DND-41 (cell line): ENCODE results near the gene PANX2.

ENCODE experiments used
- ATAC-seq: fragments of 200-7000 bp; cut with Tn5 transposase; 3 replicates; pipeline ENCODE4 v1.9.1; 2021; ENCODE audit warnings: low read depth; ENCODE audit not compliant: insufficient read depth
- DNase-seq: peaks from one replicate; pipeline ENCODE4 v3.0.0-alpha.2; 2020
- H2AFZ ChIP-seq: 2 replicates; pipeline ENCODE4 v1.6.0; 2012; ENCODE audit warnings: low read depth, low read length
- H3K27ac ChIP-seq: 2 replicates; pipeline ENCODE4 v1.5.1; 2012; ENCODE audit warnings: low read length, inconsistent platforms
- H3K27me3 ChIP-seq: fragments of 200-600 bp; sonication (generic); 2 replicates; pipeline ENCODE4 v1.6.0; 2012; ENCODE audit warnings: low read length, mild to moderate bottlenecking, inconsistent platforms; ENCODE audit not compliant: insufficient read depth, poor library complexity
- H3K36me3 ChIP-seq: 2 replicates; pipeline ENCODE4 v1.5.1; 2012; ENCODE audit warnings: low read length, inconsistent platforms; ENCODE audit not compliant: insufficient read depth
- H3K4me1 ChIP-seq: 2 replicates; pipeline ENCODE4 v1.5.1; 2012; ENCODE audit warnings: mild to moderate bottlenecking, low read length; ENCODE audit not compliant: insufficient read depth
- H3K4me2 ChIP-seq: 2 replicates; pipeline ENCODE4 v1.6.0; 2012; ENCODE audit warnings: mild to moderate bottlenecking, moderate library complexity, low read length, inconsistent platforms; ENCODE audit not compliant: insufficient read depth
- H3K4me3 ChIP-seq, 2 experiments: fragments of 200-600 bp in 1 of 2; shearing (Covaris generic) in 1 of 2; 2 replicates each; pipeline ENCODE4 v1.5.1; 2012 to 2016; ENCODE audit warnings: inconsistent platforms in 2 of 2, low read length in 2 of 2, mild to moderate bottlenecking in 2 of 2, low read depth in 1 of 2, moderate library complexity in 1 of 2
- H3K79me2 ChIP-seq: 2 replicates; pipeline ENCODE4 v1.6.0; 2012; ENCODE audit warnings: low read length, inconsistent platforms; ENCODE audit not compliant: insufficient read depth
- H3K9ac ChIP-seq: 2 replicates; pipeline ENCODE4 v1.6.0; 2012; ENCODE audit warnings: low read depth, mild to moderate bottlenecking, inconsistent platforms, low read length, moderate library complexity
- H3K9me3 ChIP-seq: 2 replicates; pipeline ENCODE4 v1.5.1; 2012; ENCODE audit warnings: low read length, moderate library complexity, mild to moderate bottlenecking, inconsistent platforms; ENCODE audit not compliant: insufficient read depth, severe bottlenecking
- H4K20me1 ChIP-seq: 2 replicates; pipeline ENCODE4 v1.6.0; 2012; ENCODE audit warnings: low read length; ENCODE audit not compliant: insufficient read depth
- CTCF ChIP-seq: IDR thresholded peaks from 2 replicates; pipeline ENCODE4 v1.5.1; 2012; ENCODE audit warnings: borderline replicate concordance, low read length, moderate library complexity, mild to moderate bottlenecking; ENCODE audit not compliant: poor library complexity, severe bottlenecking; ENCODE audit errors: extremely low read depth
- EZH2 ChIP-seq: IDR thresholded peaks from 3 replicates; pipeline ENCODE4 v1.6.1; 2012; ENCODE audit warnings: borderline replicate concordance, low read depth, mild to moderate bottlenecking, moderate library complexity, low read length, inconsistent platforms; ENCODE audit not compliant: severe bottlenecking

Gene PANX2

GRCh38 chr22:50160947-50161346 is 9.6 kb upstream of the PANX2 start:
- H3K79me2 ChIP-seq: no peaks in the 10 kb centered on the region
- DNase-seq (no peak), ATAC-seq (no peak)
- H3K27me3 ChIP-seq: peaks cover 9% of the 10 kb centered on the region
- no peak for TF ChIP-seq EZH2
- no peak for TF ChIP-seq CTCF
- H3K9me3 ChIP-seq: no peaks in the 10 kb centered on the region
- no peak overlapping the region for H2AFZ ChIP-seq
- H3K27ac ChIP-seq: no peak overlapping the region
- no peak overlapping the region for H3K9ac ChIP-seq
- no peaks in the 10 kb centered on the region for H3K4me1 ChIP-seq
- no peaks in the 10 kb centered on the region for H3K36me3 ChIP-seq
- H3K4me2 ChIP-seq: no peak overlapping the region
- 0 out of 2 replicates have a peak, but pooled peaks cover 3% of the 10 kb centered on the region for H4K20me1 ChIP-seq
- H3K4me3 ChIP-seq: no peak overlapping the region

- H3K9ac ChIP-seq: no peak overlapping the region
- H3K27ac ChIP-seq: no peak overlapping the region
- H3K4me2 ChIP-seq: no peak overlapping the region
- H3K36me3 ChIP-seq: no peaks in the 10 kb centered on the region
- no peaks in the 10 kb centered on the region for H3K79me2 ChIP-seq
- no peak overlapping the region for H2AFZ ChIP-seq
- no peak for TF ChIP-seq CTCF
- no peak for TF ChIP-seq EZH2
- H3K4me1 ChIP-seq: no peaks in the 10 kb centered on the region
- H3K9me3 ChIP-seq: no peaks in the 10 kb centered on the region
- no peak for ATAC-seq
- no peak for DNase-seq
- peaks cover 9% of the 10 kb centered on the region for H3K27me3 ChIP-seq
- no peak overlapping the region for H3K4me3 ChIP-seq
- 0 out of 2 replicates have a peak, but pooled peaks cover 3% of the 10 kb centered on the region for H4K20me1 ChIP-seq
These were observed 8.8 kb upstream of the PANX2 start for GRCh38 chr22:50161508-50162390.

- no peak overlapping the region for H3K27ac ChIP-seq
- no peaks in the 10 kb centered on the region for H3K9me3 ChIP-seq
- ATAC-seq (no peak), DNase-seq (no peak)
- H2AFZ ChIP-seq: no peak overlapping the region
- H4K20me1 ChIP-seq: 0 out of 2 replicates have a peak, but pooled peaks cover 3% of the 10 kb centered on the region
- H3K36me3 ChIP-seq: no peaks in the 10 kb centered on the region
- no peak for TF ChIP-seq EZH2
- no peak for TF ChIP-seq CTCF
- H3K4me3 ChIP-seq: no peak overlapping the region
- no peaks in the 10 kb centered on the region for H3K79me2 ChIP-seq
- H3K4me2 ChIP-seq: no peak overlapping the region
- H3K9ac ChIP-seq: no peak overlapping the region
- H3K4me1 ChIP-seq: no peaks in the 10 kb centered on the region
- peaks cover 9% of the 10 kb centered on the region for H3K27me3 ChIP-seq
These were observed 8.1 kb upstream of the PANX2 start for GRCh38 chr22:50162391-50162956.
